Subcutaneous adipose tissue (tissue), 4 donors: ENCODE results near the gene TUT1. TPM values are rescaled to one million over a fixed set of nuclear protein-coding genes. Genes with fewer than 3 reads are reported as not detected.

Experiments
- CTCF ChIP-seq: fragments of 450-650 bp; IDR thresholded peaks from one replicate; pipeline ENCODE4 v1.5.1; 2016; ENCODE audit warnings: low read depth, mild to moderate bottlenecking, control low read depth, antibody characterized with exemption, moderate library complexity
- total RNA-seq, 4 donors: library from RNA; depleted of rRNA; stranded (reverse); fragments of >200 nt; gene quantifications; one replicate each; pipeline ENCODE4 v1.1.0, GENCODE V29; 2016

Gene TUT1
- total RNA-seq, 4 donors from 2014 or later: 3.4 to 13.4 (median 7.9) TPM

GRCh38 chr11:62573006-62573591 lies 18.2 kb downstream of the TUT1 start:
- no peak for TF ChIP-seq CTCF

GRCh38 chr11:62572431-62572830 lies 18.9 kb downstream of the TUT1 start:
- TF ChIP-seq CTCF: no peak

- TF ChIP-seq CTCF: no peak
Measured at GRCh38 chr11:62569611-62570010, 21.7 kb downstream of the TUT1 start.

GRCh38 chr11:62567018-62567633 lies 24.2 kb downstream of the TUT1 start:
- TF ChIP-seq CTCF: no peak

GRCh38 chr11:62566247-62566646 lies 25.1 kb downstream of the TUT1 start:
- no peak for TF ChIP-seq CTCF

- TF ChIP-seq CTCF: no peak
Measured at GRCh38 chr11:62565100-62565802, 26.1 kb downstream of the TUT1 start.

- no peak for TF ChIP-seq CTCF
Measured at GRCh38 chr11:62560566-62561103, 30.7 kb downstream of the TUT1 start.
